IMR-90 (cell line): ENCODE results near the gene CD300H. TPM values are rescaled to one million over a fixed set of nuclear protein-coding genes. Genes with fewer than 3 reads are reported as not detected.

Experiments
- ATAC-seq: fragments of 200-7000 bp; cut with Tn5 transposase; 2 replicates; pipeline ENCODE4 v1.9.1; 2020; ENCODE audit warnings: low read depth, mild to moderate bottlenecking, moderate library complexity
- BruUV-seq: library from RNA; stranded (reverse); fragments of 400-500 nt; replicated peaks from 2 replicates; lab custom pipeline; 2021; lab: Mats Ljungman, UMichigan
- CTCF ChIA-PET: fragments of 300-600 bp; formaldehyde crosslinking; extraction: SDS; loops from one replicate; lab custom pipeline; 2021; ENCODE audit warnings: antibody characterized with exemption; lab: Yijun Ruan, JAX
- POLR2A ChIA-PET: fragments of 300-600 bp; sonication (Branson Sonifier 250); formaldehyde crosslinking; loops from one replicate; lab custom pipeline; 2022; ENCODE audit warnings: antibody characterized with exemption; ENCODE audit not compliant: unreplicated experiment; lab: Charles Lee
- DNase-seq: peaks from one replicate; pipeline ENCODE4 v3.0.0; 2013
- H2AFZ ChIP-seq: replicated peaks from 2 replicates; pipeline ENCODE3; 2013; ENCODE audit warnings: low read length, mild to moderate bottlenecking; ENCODE audit not compliant: poor library complexity
- H2AK5ac ChIP-seq: 2 replicates; pipeline ENCODE4 v1.6.1; 2013; ENCODE audit warnings: low read depth, low read length, inconsistent platforms
- H2AK9ac ChIP-seq: replicated peaks from 2 replicates; pipeline ENCODE3; 2013; ENCODE audit warnings: mild to moderate bottlenecking, low read depth, low read length, moderate library complexity; ENCODE audit not compliant: poor library complexity
- H2BK120ac ChIP-seq: 2 replicates; pipeline ENCODE4 v1.6.1; 2013; ENCODE audit warnings: low read depth, low read length, inconsistent platforms
- H2BK15ac ChIP-seq: 3 replicates; pipeline ENCODE4 v1.6.1; 2013; ENCODE audit warnings: low read depth, low read length, inconsistent platforms
- H2BK20ac ChIP-seq: 2 replicates; pipeline ENCODE4 v1.6.1; 2013; ENCODE audit warnings: low read depth, mild to moderate bottlenecking, inconsistent platforms, low read length, moderate library complexity
- H2BK5ac ChIP-seq: 2 replicates; pipeline ENCODE4 v1.6.1; 2013; ENCODE audit warnings: mild to moderate bottlenecking, low read depth, low read length, inconsistent platforms; ENCODE audit not compliant: poor library complexity, severe bottlenecking
- H3K14ac ChIP-seq: replicated peaks from 2 replicates; pipeline ENCODE4 v1.6.1; 2013; ENCODE audit warnings: low read depth, low read length, inconsistent platforms
- H3K18ac ChIP-seq: 2 replicates; pipeline ENCODE4 v1.6.1; 2013; ENCODE audit warnings: low read depth, low read length, control low read depth
- H3K23ac ChIP-seq: 2 replicates; pipeline ENCODE4 v1.6.1; 2013; ENCODE audit warnings: low read depth, low read length, inconsistent platforms
- H3K27ac ChIP-seq: 2 replicates; pipeline ENCODE4 v1.5.1; 2013; ENCODE audit warnings: mild to moderate bottlenecking, control low read depth, low read length; ENCODE audit not compliant: insufficient read depth
- H3K27me3 ChIP-seq: 2 replicates; pipeline ENCODE4 v1.6.1; 2013; ENCODE audit warnings: low read length; ENCODE audit not compliant: control insufficient read depth, insufficient read depth
- H3K36me3 ChIP-seq: 2 replicates; pipeline ENCODE4 v1.6.1; 2013; ENCODE audit warnings: low read length, mixed read lengths; ENCODE audit not compliant: control insufficient read depth, insufficient read depth
- H3K4ac ChIP-seq: 2 replicates; pipeline ENCODE4 v1.6.1; 2013; ENCODE audit warnings: low read depth, low read length, inconsistent platforms
- H3K4me1 ChIP-seq: 2 replicates; pipeline ENCODE4 v1.6.1; 2013; ENCODE audit warnings: low read length, mixed read lengths; ENCODE audit not compliant: control insufficient read depth, insufficient read depth
- H3K4me2 ChIP-seq: 2 replicates; pipeline ENCODE4 v1.6.1; 2013; ENCODE audit warnings: low read depth, mild to moderate bottlenecking, control low read depth, low read length, moderate library complexity
- H3K4me3 ChIP-seq: 2 replicates; pipeline ENCODE4 v1.5.1; 2013; ENCODE audit warnings: low read depth, mild to moderate bottlenecking, control low read depth, low read length, moderate library complexity; ENCODE audit not compliant: insufficient read depth
- H3K56ac ChIP-seq: 2 replicates; pipeline ENCODE4 v1.6.1; 2013; ENCODE audit warnings: low read length, inconsistent platforms; ENCODE audit not compliant: insufficient read depth; ENCODE audit errors: extremely low read depth
- H3K79me1 ChIP-seq, 2 experiments: 2 replicates each; pipeline ENCODE4 v1.6.1; 2013; ENCODE audit warnings: low read length in 2 of 2, inconsistent platforms in 1 of 2, low read depth in 1 of 2
- H3K9ac ChIP-seq: 2 replicates; pipeline ENCODE4 v1.6.1; 2013; ENCODE audit warnings: low read depth, low read length, control low read depth
- H3K9me1 ChIP-seq: 2 replicates; pipeline ENCODE4 v1.6.1; 2013; ENCODE audit warnings: low read length, inconsistent platforms; ENCODE audit not compliant: insufficient read depth
- H3K9me3 ChIP-seq: 2 replicates; pipeline ENCODE4 v1.6.1; 2013; ENCODE audit warnings: low read length; ENCODE audit not compliant: control insufficient read depth, insufficient read depth
- H4K20me1 ChIP-seq: 2 replicates; pipeline ENCODE4 v1.6.1; 2013; ENCODE audit warnings: low read length, inconsistent platforms; ENCODE audit not compliant: insufficient read depth
- H4K5ac ChIP-seq: 2 replicates; pipeline ENCODE4 v1.6.1; 2013; ENCODE audit warnings: mild to moderate bottlenecking, low read depth, low read length, control low read depth
- H4K8ac ChIP-seq, 2 experiments: 2 replicates each; pipeline ENCODE4 v1.6.1; 2013; ENCODE audit warnings: low read depth in 2 of 2, low read length in 2 of 2, control low read depth in 1 of 2, inconsistent platforms in 1 of 2
- H4K91ac ChIP-seq: 2 replicates; pipeline ENCODE4 v1.6.1; 2013; ENCODE audit warnings: low read depth, low read length, inconsistent platforms; ENCODE audit not compliant: insufficient read depth
- BHLHE40 ChIP-seq: fragments of 150-350 bp; IDR thresholded peaks from 2 replicates; pipeline ENCODE4 v1.6.1; 2016; ENCODE audit warnings: mild to moderate bottlenecking, low read depth, low read length
- CEBPB ChIP-seq: IDR thresholded peaks from 2 replicates; pipeline ENCODE4 v1.6.1; 2012; ENCODE audit warnings: low read depth, low read length, improper control_type of control experiment
- MAFK ChIP-seq: IDR thresholded peaks from 2 replicates; pipeline ENCODE4 v1.6.1; 2012; ENCODE audit warnings: low read depth, low read length, improper control_type of control experiment
- RAD21 ChIP-seq: IDR thresholded peaks from 2 replicates; pipeline ENCODE4 v1.6.1; 2012; ENCODE audit warnings: low read length, improper control_type of control experiment
- RCOR1 ChIP-seq: IDR thresholded peaks from 2 replicates; pipeline ENCODE4 v1.6.1; 2012; ENCODE audit warnings: mild to moderate bottlenecking, low read length, improper control_type of control experiment; ENCODE audit not compliant: insufficient replicate concordance
- SMC3 ChIP-seq: fragments of 150-350 bp; IDR thresholded peaks from 2 replicates; pipeline ENCODE4 v1.6.1; 2016; ENCODE audit warnings: low read depth, mild to moderate bottlenecking, antibody characterized with exemption, low read length, moderate library complexity
- WGBS, 2 experiments: methylation state at CpG; one replicate each; pipeline versions ENCODE4 v1.1.5 to v1.1.7; 2013; ENCODE audit warnings: missing lambda C conversion rate in 2 of 2; ENCODE audit not compliant: insufficient read length in 1 of 2; ENCODE audit errors: extremely low coverage in 2 of 2; 5-methylcytosine and 5-hydroxymethylcytosine counted together
- dilution Hi-C: fragments of 300-500 bp; cut with HindIII; formaldehyde crosslinking; loops from one replicate; pipeline ENCODE4 v1.14.3; 2018; ENCODE audit warnings: low sequenced_read_pairs; ENCODE audit not compliant: unreplicated experiment
- in situ Hi-C: fragments of 300-500 bp; cut with MboI; formaldehyde crosslinking; loops from 3 replicates; pipeline ENCODE4 v1.14.3; 2019; ENCODE audit warnings: low sequenced_read_pairs, inconsistent platforms, mixed read lengths
- intact Hi-C: fragments of 100-400 bp; cut with micrococcal nuclease; formaldehyde crosslinking; loops from 2 replicates; pipeline ENCODE4 v1.10.0; 2022
- polyA plus RNA-seq, 3 experiments: library from polyadenylated mRNA; depleted of rRNA; stranded (reverse); fragments of >200 nt; gene quantifications; 2 replicates each; pipeline ENCODE4 v1.2.3, GENCODE V29; 2012; ENCODE audit warnings: low replicate concordance in 1 of 3
- total RNA-seq: library from RNA; depleted of rRNA; stranded (reverse); fragments of >200 nt; gene quantifications from 2 replicates; pipeline ENCODE4 v1.2.3, GENCODE V29; 2012; rRNA removed

Gene CD300H
- total and polyA plus RNA-seq, 2 of the 4 experiments (the other 2 are of a cell fraction) = not detected

GRCh38 chr17:74512036-74512435, 55.3 kb downstream of the CD300H start:
- H3K36me3 ChIP-seq = no peaks in the 10 kb centered on the region
- no peak overlapping the region for H3K4ac ChIP-seq
- H4K91ac ChIP-seq = no peak overlapping the region
- ATAC-seq (no peak), DNase-seq (no peak)
- BruUV-seq = no TSS peak
- no peaks in the 10 kb centered on the region for H4K20me1 ChIP-seq
- no peak overlapping the region for H3K27ac ChIP-seq
- H3K9ac ChIP-seq = no peak overlapping the region
- TF ChIP-seq SMC3 = no peak
- no peak for TF ChIP-seq BHLHE40
- no peak for TF ChIP-seq MAFK
- no peak for TF ChIP-seq RAD21
- TF ChIP-seq CEBPB = no peak
- TF ChIP-seq RCOR1 = no peak
- no peak overlapping the region for H3K14ac ChIP-seq
- H2AFZ ChIP-seq = no peak overlapping the region
- no peak overlapping the region for H2AK5ac ChIP-seq
- H3K9me3 ChIP-seq = peaks cover 33% of the 10 kb centered on the region
- H2BK15ac ChIP-seq = no peak overlapping the region
- H4K8ac ChIP-seq = no peak overlapping the region
- in situ Hi-C loops = no loop called here
- H4K5ac ChIP-seq = no peak overlapping the region
- H3K9me1 ChIP-seq = no peaks in the 10 kb centered on the region
- ChIA-PET CTCF (no interaction called here), POLR2A (no interaction called here)
- intact Hi-C loops = no loop called here
- H3K79me1 ChIP-seq = no peaks in the 10 kb centered on the region
- no peak overlapping the region for H3K23ac ChIP-seq
- no peak overlapping the region for H3K4me3 ChIP-seq
- no peak overlapping the region for H3K4me2 ChIP-seq
- no CpG with 5 or more reads among the region's 2 CpGs for whole genome bisulfite sequencing, 2 experiments
- no peak overlapping the region for H2BK120ac ChIP-seq
- H3K4me1 ChIP-seq = no peaks in the 10 kb centered on the region
- no peak overlapping the region for H3K56ac ChIP-seq
- H3K27me3 ChIP-seq = no peaks in the 10 kb centered on the region
- no peak overlapping the region for H2BK20ac ChIP-seq
- H2BK5ac ChIP-seq = no peak overlapping the region
- dilution Hi-C loops = no loop called here
- H2AK9ac ChIP-seq = no peak overlapping the region
- H3K18ac ChIP-seq = no peak overlapping the region

Other genes with a start within 250 kb of the CD300H start
- not detected in 2 replicates for gene KIF19, start 241.3 kb downstream of the CD300H start, total RNA-seq
- gene KIF19, start 241.3 kb downstream of the CD300H start, polyA plus RNA-seq (2012; rRNA removed) = not detected in 2 replicates
- gene BTBD17, start 205.6 kb downstream of the CD300H start, total RNA-seq = not detected in 2 replicates
- gene BTBD17, start 205.6 kb downstream of the CD300H start, polyA plus RNA-seq (2012; rRNA removed) = not detected in 2 replicates
- gene GPR142, start 200.0 kb downstream of the CD300H start, total RNA-seq = not detected in 2 replicates
- gene GPR142, start 200.0 kb downstream of the CD300H start, polyA plus RNA-seq (2012; rRNA removed) = not detected in 2 replicates
- gene GPRC5C, start 135.4 kb downstream of the CD300H start, total RNA-seq = not detected in 2 replicates
- not detected in 2 replicates for gene GPRC5C, start 135.4 kb downstream of the CD300H start, polyA plus RNA-seq (2012; rRNA removed)
- not detected in 2 replicates for gene CD300A, start 100.9 kb downstream of the CD300H start, total RNA-seq
- not detected in 2 replicates for gene CD300A, start 100.9 kb downstream of the CD300H start, polyA plus RNA-seq (2012; rRNA removed)
- not detected in 2 replicates for gene CD300LB, start 36.0 kb downstream of the CD300H start, total RNA-seq
- gene CD300LB, start 36.0 kb downstream of the CD300H start, polyA plus RNA-seq (2012; rRNA removed) = not detected in 2 replicates
- not detected in 2 replicates for gene CD300C, start 21.4 kb downstream of the CD300H start, total RNA-seq
- gene CD300C, start 21.4 kb downstream of the CD300H start, polyA plus RNA-seq (2012; rRNA removed) = not detected in 2 replicates
- gene CD300LD, start 24.8 kb upstream of the CD300H start, total RNA-seq = not detected in 2 replicates
- not detected in 2 replicates for gene CD300LD, start 24.8 kb upstream of the CD300H start, polyA plus RNA-seq (2012; rRNA removed)
- gene CD300E, start 56.2 kb upstream of the CD300H start, total RNA-seq = not detected in 2 replicates
- gene CD300E, start 56.2 kb upstream of the CD300H start, polyA plus RNA-seq (2012; rRNA removed) = not detected in 2 replicates
- not detected in 2 replicates for gene CD300LF, start 145.4 kb upstream of the CD300H start, total RNA-seq
- not detected in 2 replicates for gene CD300LF, start 145.4 kb upstream of the CD300H start, polyA plus RNA-seq (2012; rRNA removed)
- not detected in 2 replicates for gene RAB37, start 169.7 kb upstream of the CD300H start, total RNA-seq
- 0.19 TPM in 1 of 2 replicates, not detected in the other for gene RAB37, start 169.7 kb upstream of the CD300H start, polyA plus RNA-seq (2012; rRNA removed)
- 3.3 and 3.8 TPM in 2 replicates for gene NHERF1, start 181.1 kb upstream of the CD300H start, total RNA-seq
- gene NHERF1, start 181.1 kb upstream of the CD300H start, polyA plus RNA-seq (2012; rRNA removed) = 11.8 and 14.5 TPM in 2 replicates
- 25.8 and 48.9 TPM in 2 replicates for gene NAT9, start 208.8 kb upstream of the CD300H start, total RNA-seq
- 60.7 and 62.0 TPM in 2 replicates for gene NAT9, start 208.8 kb upstream of the CD300H start, polyA plus RNA-seq (2012; rRNA removed)